ENCODE data around the gene SMNDC1. TPM values are rescaled to one million over a fixed set of nuclear protein-coding genes. Genes with fewer than 3 reads are reported as not detected.

SMNDC1 gene
- total RNA-seq, 2 donors from 2014 or later = 7.5 to 7.6 TPM

- DNase-seq (no peak), ATAC-seq (no peak)
- 2 to 4% methylated on average over 4 of the region's 4 CpGs for WGBS, 2 donors
- Histone ChIP-seq H3K4me3 (peak overlapping the region; percentile 62 to 83), H3K27me3 (no peaks in the 10 kb centered on the region), H3K9me3 (no peaks in the 10 kb centered on the region), H3K4me1 (peaks cover 50% of the 10 kb centered on the region), H3K27ac (peak overlapping the region in 1 of 4 donors; percentile 89), H3K36me3 (replicated peaks in 1 of 2; ENCODE audit: insufficient read depth in 1 of 2, low read depth in 2 of 2) (peaks cover 0 to 6% of the 10 kb centered on the region in 2 donors)
- intact Hi-C loops (cut with DNase I) = no loop called here
- TF ChIP-seq CTCF (IDR thresholded peaks at IDR 0.05) (no peak), POLR2A (IDR thresholded peaks at IDR 0.05) (no peak)
Observed at GRCh38 chr10:110303681-110304080, 1.0 kb downstream of the SMNDC1 start.

GRCh38 chr10:110300486-110300986 lies 4.2 kb downstream of the SMNDC1 start:
- H3K27me3 ChIP-seq = no peaks in the 10 kb centered on the region
- TF ChIP-seq CTCF (IDR thresholded peaks at IDR 0.05) = no peak
- no peak for TF ChIP-seq POLR2A (IDR thresholded peaks at IDR 0.05)
- no peak for ATAC-seq
- no peak for DNase-seq
- peaks cover 0 to 25% of the 10 kb centered on the region in 2 donors for H3K36me3 ChIP-seq (replicated peaks in 1 of 2; ENCODE audit: insufficient read depth in 1 of 2, low read depth in 2 of 2)
- no peak overlapping the region for H3K4me3 ChIP-seq
- peaks cover 46% of the 10 kb centered on the region for H3K4me1 ChIP-seq
- H3K27ac ChIP-seq = no peak overlapping the region
- 29 to 41% methylated on average over 5 of the region's 5 CpGs for WGBS, 2 donors
- no peaks in the 10 kb centered on the region for H3K9me3 ChIP-seq
- intact Hi-C loops (cut with DNase I) = no loop called here

- H3K4me3 ChIP-seq = no peak overlapping the region
- H3K27me3 ChIP-seq = no peaks in the 10 kb centered on the region
- TF ChIP-seq CTCF (IDR thresholded peaks at IDR 0.05) = no peak
- TF ChIP-seq POLR2A (IDR thresholded peaks at IDR 0.05) = no peak
- intact Hi-C loops (cut with DNase I) = no loop called here
- no peaks in the 10 kb centered on the region for H3K9me3 ChIP-seq
- peaks cover 0 to 33% of the 10 kb centered on the region in 2 donors for H3K36me3 ChIP-seq (replicated peaks in 1 of 2; ENCODE audit: insufficient read depth in 1 of 2, low read depth in 2 of 2)
- no peak for ATAC-seq
- WGBS, 2 donors = 30 to 36% methylated on average over 1 of the region's 1 CpG
- no peak for DNase-seq
- H3K27ac ChIP-seq = no peak overlapping the region
- peaks cover 25% of the 10 kb centered on the region for H3K4me1 ChIP-seq
Observed at GRCh38 chr10:110296966-110297365, 7.8 kb downstream of the SMNDC1 start.

GRCh38 chr10:110286841-110287240 lies 17.9 kb downstream of the SMNDC1 start:
- Histone ChIP-seq H3K4me1 (no peaks in the 10 kb centered on the region), H3K9me3 (no peaks in the 10 kb centered on the region), H3K27ac (no peak overlapping the region), H3K36me3 (replicated peaks in 1 of 2; ENCODE audit: insufficient read depth in 1 of 2, low read depth in 2 of 2) (peaks cover 0 to 5% of the 10 kb centered on the region in 2 donors), H3K27me3 (no peaks in the 10 kb centered on the region), H3K4me3 (no peak overlapping the region)
- ATAC-seq (no peak), DNase-seq (no peak)
- 72 to 77% methylated on average over 2 of the region's 2 CpGs for WGBS, 2 donors
- intact Hi-C loops (cut with DNase I) = loop anchor here (5.0 kb wide), 1 partner anchor 615 kb away; no protein-coding TSS in a partner anchor
- TF ChIP-seq POLR2A (IDR thresholded peaks at IDR 0.05) (no peak), CTCF (IDR thresholded peaks at IDR 0.05) (no peak)

GRCh38 chr10:110285501-110285900 lies 19.2 kb downstream of the SMNDC1 start:
- intact Hi-C loops (cut with DNase I) = loop anchor here (5.0 kb wide), 1 partner anchor 617 kb away; no protein-coding TSS in a partner anchor
- H3K4me1 ChIP-seq = no peaks in the 10 kb centered on the region
- H3K27me3 ChIP-seq = no peaks in the 10 kb centered on the region
- H3K36me3 ChIP-seq (replicated peaks in 1 of 2; ENCODE audit: insufficient read depth in 1 of 2, low read depth in 2 of 2) = peaks cover 0 to 2% of the 10 kb centered on the region in 2 donors
- H3K4me3 ChIP-seq = no peak overlapping the region
- TF ChIP-seq POLR2A (IDR thresholded peaks at IDR 0.05) (no peak), CTCF (IDR thresholded peaks at IDR 0.05) (no peak)
- H3K9me3 ChIP-seq = no peaks in the 10 kb centered on the region
- H3K27ac ChIP-seq = no peak overlapping the region
- DNase-seq (no peak), ATAC-seq (no peak)
- 86 to 92% methylated on average over 2 of the region's 2 CpGs for WGBS, 2 donors
